Heart right ventricle (tissue), 16 donors: ENCODE results near the gene DUOX2. TPM values are rescaled to one million over a fixed set of nuclear protein-coding genes. Genes with fewer than 3 reads are reported as not detected.
A peak's percentile ranks its signal among the peaks of the same experiment; 100 is the strongest.

ENCODE experiments used
- ATAC-seq, 8 donors: fragments of 200-7000 bp; cut with Tn5 transposase; one replicate each; pipeline ENCODE4 v1.9.1; 2020; ENCODE audit warnings: mild to moderate bottlenecking in 8 of 8, moderate library complexity in 8 of 8, moderate number of reproducible peaks in 1 of 8
- DNase-seq, 2 donors: peaks; one replicate each; pipeline ENCODE4 v3.0.0-alpha.2; 2020
- H3K27ac ChIP-seq, 10 donors: fragments of 200-600 bp; sonication (generic) in 2 of 10; one replicate each; pipeline versions ENCODE4 v1.5.0 to v1.8.0; 2020 to 2022; ENCODE audit warnings: mild to moderate bottlenecking in 3 of 10
- H3K27me3 ChIP-seq, 7 donors: fragments of 200-600 bp; one replicate each; pipeline ENCODE4 v1.8.0; 2021 to 2022; ENCODE audit warnings: mild to moderate bottlenecking in 2 of 7
- H3K36me3 ChIP-seq, 9 donors: fragments of 200-600 bp; sonication (generic) in 1 of 9; one replicate each; pipeline versions ENCODE4 v1.5.0 to v1.8.0; 2020 to 2022; ENCODE audit warnings: mild to moderate bottlenecking in 2 of 9
- H3K4me1 ChIP-seq, 9 donors: fragments of 200-600 bp; sonication (generic) in 1 of 9; one replicate each; pipeline versions ENCODE4 v1.5.0 to v1.8.0; 2020 to 2022; ENCODE audit warnings: mild to moderate bottlenecking in 4 of 9
- H3K4me3 ChIP-seq, 10 donors: fragments of 200-600 bp; sonication (generic) in 2 of 10; one replicate each; pipeline versions ENCODE4 v1.5.0 to v1.8.0; 2020 to 2022; ENCODE audit warnings: mild to moderate bottlenecking in 7 of 10, moderate library complexity in 2 of 10
- H3K9me3 ChIP-seq, 11 donors: fragments of 200-600 bp in 10 of 11; sonication (generic) in 2 of 11; one replicate each; pipeline versions ENCODE4 v1.5.0 to v1.8.0; 2013 to 2022; ENCODE audit warnings: mild to moderate bottlenecking in 2 of 11, control low read depth in 1 of 11, moderate library complexity in 1 of 11
- WGBS, 2 donors: extraction: QIAGEN DNeasy Blood & Tissue Kit; methylation state at CpG; one replicate each; pipeline ENCODE4 v1.1.7; 2013; ENCODE audit warnings: inconsistent platforms in 1 of 2; 5-methylcytosine and 5-hydroxymethylcytosine counted together
- intact Hi-C, 10 donors: fragments of 100-400 bp; cut with DNase I; formaldehyde crosslinking; loops; one replicate each; pipeline versions ENCODE4 v1.11.1 to v1.14.2; 2022
- polyA plus RNA-seq, 2 donors: library from polyadenylated mRNA; stranded (reverse); fragments of 200-250 nt; gene quantifications; one replicate each; pipeline ENCODE4 v1.2.3, GENCODE V29; 2013
- total RNA-seq, 10 donors: library from RNA; stranded (reverse); fragmentation: NEBNext Ultra II Directional in 3 of 10; extraction: Animal tissue kit (Norgen Biotek cat#: 25700) in 3 of 10; gene quantifications; one replicate each; pipeline versions ENCODE4 v1.2.1 to v1.2.4, GENCODE V29; 2021 to 2023
- TF ChIP-seq, protein P1 (sequence below), 9 donors: fragments of 200-600 bp; sonication (generic) in 2 of 9; IDR thresholded peaks; one replicate each; pipeline versions ENCODE4 v1.5.0 to v1.8.0; 2021 to 2022; ENCODE audit warnings: antibody characterized with exemption in 9 of 9, mild to moderate bottlenecking in 5 of 9, moderate library complexity in 1 of 9
- donor health status: Arrhythmogenic right ventricular cardiomyopathy.
- donor health status: ischemic (EF 13 %, LVEDD 7.1; RV severe dilation, severe dysfunction).
- donor health status: healthy with polysubstance abuse.
- donor health status: DM: no; HTN: yes; CAD: no.
- donor health status: DM: no; HTN: no; CAD: no.
- donor health status: ischemic (EF 25% LVEDD 6.9; RV normal size, moderate dysfunction).
- donor health status: ischemic (EF 25% LVEDD 5.7; RV mildly dilated, moderate dysfunction).
- donor health status: healthy.
- donor health status: DM: yes; HTN: yes; CAD: no.
- donor health status: Ischemic cardiomyopathy.
- donor health status: ischemic (EF 35%, LVEDD 5.7; RV mildly dilated, moderate dysfunction).
- donor health status: nonischemic (EF 11% LVEDD 7.7; RV severe dilation, severe dysfunction).
- donor health status: DM: yes; HTN: yes; CAD: no.
- donor health status: PGD.
- donor health status: ischemic (EF 29% LVEDD 5.4; RV normal size, mild dysfunction).
- donor health status: nonischemic (EF 23%, LVEDD 6.1; RV moderate dilation, normal function).

Gene DUOX2
- total and polyA plus RNA-seq, 12 donors: 0.03 to 0.73 (median 0.15) TPM; not detected in 1

DNA sequence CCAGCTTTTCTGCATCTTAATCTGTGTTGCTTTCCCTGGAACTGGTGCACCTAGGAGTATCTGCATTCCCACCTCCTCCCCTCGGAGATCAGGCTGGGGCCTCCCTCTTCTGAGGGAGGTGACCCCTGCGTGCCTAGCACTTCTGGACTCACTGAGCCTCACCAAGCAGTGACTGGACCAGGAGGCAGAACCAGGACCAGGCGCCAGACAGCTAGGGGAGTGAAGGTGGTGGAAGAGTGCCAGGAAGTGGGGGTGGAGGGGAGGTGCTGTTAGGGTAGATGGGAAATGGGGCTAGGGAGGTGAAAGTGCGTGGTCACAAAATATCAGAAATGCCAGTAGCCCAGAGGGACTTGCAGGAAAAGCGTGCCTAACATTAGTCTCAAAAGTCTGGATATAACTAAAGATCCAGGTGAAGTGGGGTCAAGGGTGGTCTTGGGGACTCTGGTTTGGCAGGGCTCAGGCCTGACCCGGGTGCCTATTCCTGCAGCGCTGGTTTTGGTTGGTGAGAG, 1.4 kb upstream of the DUOX2 start:
- no peaks in the 10 kb centered on the region for H3K9me3 ChIP-seq

DNA sequence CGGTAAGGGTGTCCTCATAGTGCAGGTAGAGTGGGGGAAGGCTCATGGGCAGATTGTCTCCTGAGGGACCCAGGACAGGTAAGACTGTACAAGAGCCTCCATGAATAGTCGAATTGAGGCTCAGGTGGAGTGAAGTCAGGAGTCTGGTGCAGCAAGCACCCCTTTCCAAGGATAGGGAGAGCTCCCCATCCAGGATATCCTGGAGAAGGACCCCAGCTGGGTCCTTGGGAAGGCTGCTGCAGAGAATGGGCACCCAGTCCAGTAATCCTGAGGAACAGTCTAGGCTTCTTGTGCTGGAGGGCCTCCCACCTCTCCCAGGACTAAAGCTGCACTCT, 746 bp upstream of the DUOX2 start:
- Histone ChIP-seq H3K36me3 (no peaks in the 10 kb centered on the region), H3K27me3 (peaks cover 39 to 95% (median 85%) of the 10 kb centered on the region in 7 donors), H3K27ac (no peak overlapping the region), H3K4me3 (no peak overlapping the region), H3K9me3 (no peaks in the 10 kb centered on the region), H3K4me1 (peaks cover 8 to 45% (median 22%) of the 10 kb centered on the region in 9 donors)
- TF ChIP-seq, protein P1, sequence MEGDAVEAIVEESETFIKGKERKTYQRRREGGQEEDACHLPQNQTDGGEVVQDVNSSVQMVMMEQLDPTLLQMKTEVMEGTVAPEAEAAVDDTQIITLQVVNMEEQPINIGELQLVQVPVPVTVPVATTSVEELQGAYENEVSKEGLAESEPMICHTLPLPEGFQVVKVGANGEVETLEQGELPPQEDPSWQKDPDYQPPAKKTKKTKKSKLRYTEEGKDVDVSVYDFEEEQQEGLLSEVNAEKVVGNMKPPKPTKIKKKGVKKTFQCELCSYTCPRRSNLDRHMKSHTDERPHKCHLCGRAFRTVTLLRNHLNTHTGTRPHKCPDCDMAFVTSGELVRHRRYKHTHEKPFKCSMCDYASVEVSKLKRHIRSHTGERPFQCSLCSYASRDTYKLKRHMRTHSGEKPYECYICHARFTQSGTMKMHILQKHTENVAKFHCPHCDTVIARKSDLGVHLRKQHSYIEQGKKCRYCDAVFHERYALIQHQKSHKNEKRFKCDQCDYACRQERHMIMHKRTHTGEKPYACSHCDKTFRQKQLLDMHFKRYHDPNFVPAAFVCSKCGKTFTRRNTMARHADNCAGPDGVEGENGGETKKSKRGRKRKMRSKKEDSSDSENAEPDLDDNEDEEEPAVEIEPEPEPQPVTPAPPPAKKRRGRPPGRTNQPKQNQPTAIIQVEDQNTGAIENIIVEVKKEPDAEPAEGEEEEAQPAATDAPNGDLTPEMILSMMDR (IDR thresholded peaks at IDR 0.05): no peak
- DNase-seq: no peak
- ATAC-seq: no peak
- intact Hi-C loops: loop anchor here in 4 of 10 donors (5.0 to 10.0 kb wide), 4 partner anchors 70 to 147 kb away; no protein-coding TSS in a partner anchor
- WGBS, 2 donors: 8 to 12% methylated on average over 2 of the region's 2 CpGs

More for the DNA sequence above, 1.4 kb upstream of the DUOX2 start:
- DNase-seq (no peak), ATAC-seq (no peak)
- H3K27ac ChIP-seq: no peak overlapping the region
- peaks cover 8 to 45% (median 22%) of the 10 kb centered on the region in 9 donors for H3K4me1 ChIP-seq
- H3K4me3 ChIP-seq: no peak overlapping the region
- TF ChIP-seq, protein P1 (IDR thresholded peaks at IDR 0.05): no peak
- intact Hi-C loops: loop anchor here in 4 of 10 donors (5.0 to 10.0 kb wide), 4 partner anchors 71 to 148 kb away; no protein-coding TSS in a partner anchor
- 57 to 67% methylated on average over 7 of the region's 7 CpGs for WGBS, 2 donors
- H3K36me3 ChIP-seq: no peaks in the 10 kb centered on the region
- H3K27me3 ChIP-seq: peaks cover 39 to 95% (median 84%) of the 10 kb centered on the region in 7 donors

DNA sequence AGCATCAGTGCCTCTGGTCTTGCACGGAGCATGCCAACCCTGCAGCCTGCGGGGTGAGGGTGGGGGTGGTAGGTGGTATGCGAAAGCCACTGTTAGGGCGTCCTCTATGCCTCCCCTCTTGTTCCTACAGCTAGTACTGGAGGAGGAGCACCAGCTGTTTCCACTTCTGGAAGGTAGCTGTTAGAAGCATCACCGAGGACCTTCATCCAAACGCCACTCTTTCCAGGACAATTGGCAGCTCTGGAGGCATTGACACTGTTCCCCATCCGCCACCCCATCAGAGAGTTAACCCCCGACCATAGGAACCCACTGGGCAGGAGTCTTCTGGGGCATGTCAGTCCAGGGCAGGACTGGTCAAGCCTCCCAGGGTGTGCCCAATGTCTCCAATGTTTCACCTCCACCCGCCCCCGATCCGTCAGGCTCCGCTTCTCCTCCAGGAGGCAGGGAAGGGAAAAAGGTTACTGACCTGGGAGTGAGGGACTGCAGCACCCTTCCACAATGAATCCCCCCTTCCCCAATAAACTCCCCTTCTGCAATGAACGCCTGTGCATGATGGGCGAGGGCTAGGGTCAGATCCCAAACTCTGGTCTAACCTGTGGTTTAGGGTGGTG, 487 bp downstream of the DUOX2 start:
- Histone ChIP-seq H3K4me3 (peak overlapping the region in 2 of 10 donors; percentile 6 to 7), H3K27ac (no peak overlapping the region), H3K9me3 (no peaks in the 10 kb centered on the region), H3K36me3 (no peaks in the 10 kb centered on the region), H3K4me1 (peaks cover 8 to 45% (median 22%) of the 10 kb centered on the region in 9 donors), H3K27me3 (peaks cover 39 to 95% (median 87%) of the 10 kb centered on the region in 7 donors)
- ATAC-seq: no peak
- DNase-seq: no peak
- intact Hi-C loops: loop anchor here in 2 of 10 donors (10.0 kb wide), 2 partner anchors 69 to 79 kb away; no protein-coding TSS in a partner anchor
- WGBS, 2 donors: 8 to 13% methylated on average over 14 of the region's 14 CpGs
- TF ChIP-seq, protein P1 (IDR thresholded peaks at IDR 0.05): no peak

DNA sequence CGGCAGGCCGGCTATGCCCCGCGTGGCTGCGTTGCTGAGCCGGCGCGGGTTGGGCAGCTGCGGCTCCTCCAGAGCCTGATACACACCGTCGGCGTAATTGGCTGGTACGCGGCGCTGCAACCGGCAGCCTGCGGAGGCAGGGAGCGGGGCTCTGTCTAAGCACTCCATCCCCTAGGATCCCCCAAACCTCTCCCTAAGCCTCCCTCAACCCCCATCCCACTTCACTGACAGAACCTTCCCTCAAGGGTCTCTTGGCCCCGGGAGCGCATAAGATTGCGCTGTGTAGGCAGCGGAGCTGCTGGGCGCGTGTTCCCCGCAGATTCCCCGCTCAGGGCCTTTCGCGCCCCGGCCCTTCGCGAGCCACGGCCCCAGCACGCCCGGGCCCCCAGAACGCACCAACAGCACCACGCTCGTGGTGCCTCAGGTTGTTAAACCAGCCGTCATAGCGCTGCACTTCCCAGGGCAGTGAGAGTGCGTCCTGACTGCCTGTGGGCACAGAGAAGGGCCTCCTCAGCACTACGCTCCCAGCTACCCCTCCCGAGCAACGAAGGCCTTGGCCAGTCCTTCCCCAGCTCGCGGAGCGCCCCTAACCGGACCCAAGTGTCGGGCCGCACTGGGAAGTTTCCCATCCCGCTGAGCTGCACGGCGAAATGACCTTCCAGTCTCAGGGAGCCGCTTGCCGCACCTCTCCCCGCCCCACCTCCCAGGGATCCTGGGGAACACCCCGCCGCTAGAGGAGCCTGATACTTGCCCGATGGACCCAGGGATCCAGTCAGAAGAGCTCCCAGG, 1.2 kb downstream of the DUOX2 start:
- H3K4me3 ChIP-seq: peak overlapping the region in 7 of 10 donors; percentile 1 to 16 (median 7)
- peaks cover 6 to 40% (median 22%) of the 10 kb centered on the region in 9 donors for H3K4me1 ChIP-seq
- DNase-seq: no peak
- no peaks in the 10 kb centered on the region for H3K36me3 ChIP-seq
- H3K9me3 ChIP-seq: no peaks in the 10 kb centered on the region
- WGBS, 2 donors: 1 to 3% methylated on average over 57 to 58 of the region's 58 CpGs
- H3K27ac ChIP-seq: no peak overlapping the region
- H3K27me3 ChIP-seq: peaks cover 39 to 97% (median 92%) of the 10 kb centered on the region in 7 donors
- intact Hi-C loops: loop anchor here in 2 of 10 donors (10.0 kb wide), 2 partner anchors 68 to 78 kb away; no protein-coding TSS in a partner anchor
- TF ChIP-seq, protein P1 (IDR thresholded peaks at IDR 0.05): no peak
- no peak for ATAC-seq
